Keratinocyte (primary cell): Measurements from ENCODE around the gene TMEM150A.

ENCODE experiments used
- EZH2 ChIP-seq: IDR thresholded peaks from one replicate; pipeline ENCODE4 v1.6.1; 2012; ENCODE audit warnings: inconsistent platforms, mild to moderate bottlenecking, low read length, moderate library complexity
- TF ChIP-seq, protein P1 (sequence below), 3 experiments: IDR thresholded peaks in 1 of 3; conservative IDR thresholded peaks in 1 of 3; optimal IDR thresholded peaks in 1 of 3; 2 replicates in 2 of 3; 3 replicates in 1 of 3; pipeline versions ENCODE3 to v1.5.1; 2011; ENCODE audit warnings: low read length in 3 of 3, mild to moderate bottlenecking in 3 of 3, moderate library complexity in 2 of 3, control low read depth in 1 of 3, inconsistent platforms in 1 of 3; ENCODE audit not compliant: insufficient read depth in 2 of 3; ENCODE audit errors: extremely low read depth in 1 of 3

DNA sequence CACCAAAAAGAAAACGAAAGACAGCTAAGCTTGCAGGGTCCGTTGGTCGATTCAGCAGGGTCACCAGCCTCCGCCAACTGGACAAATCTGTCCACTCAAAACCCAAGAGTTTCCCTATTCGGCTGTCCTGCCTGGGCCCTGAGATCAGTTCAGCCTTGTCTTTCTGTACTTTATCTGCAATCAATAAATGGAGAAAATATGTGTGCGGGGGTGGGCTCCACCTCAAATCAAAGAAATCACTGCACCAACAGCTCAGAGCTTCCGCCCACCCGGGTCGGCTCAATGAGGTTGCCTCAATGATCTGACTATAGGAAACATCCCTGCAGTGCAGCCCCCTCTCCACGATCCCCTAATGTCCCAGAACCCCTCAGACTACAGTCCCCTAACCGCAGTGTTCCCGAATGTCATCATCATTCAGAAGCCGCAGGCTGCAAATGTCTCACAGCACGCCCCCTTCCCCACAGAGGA is 41.7 kb downstream of the TMEM150A start:
- TF ChIP-seq, protein P1, sequence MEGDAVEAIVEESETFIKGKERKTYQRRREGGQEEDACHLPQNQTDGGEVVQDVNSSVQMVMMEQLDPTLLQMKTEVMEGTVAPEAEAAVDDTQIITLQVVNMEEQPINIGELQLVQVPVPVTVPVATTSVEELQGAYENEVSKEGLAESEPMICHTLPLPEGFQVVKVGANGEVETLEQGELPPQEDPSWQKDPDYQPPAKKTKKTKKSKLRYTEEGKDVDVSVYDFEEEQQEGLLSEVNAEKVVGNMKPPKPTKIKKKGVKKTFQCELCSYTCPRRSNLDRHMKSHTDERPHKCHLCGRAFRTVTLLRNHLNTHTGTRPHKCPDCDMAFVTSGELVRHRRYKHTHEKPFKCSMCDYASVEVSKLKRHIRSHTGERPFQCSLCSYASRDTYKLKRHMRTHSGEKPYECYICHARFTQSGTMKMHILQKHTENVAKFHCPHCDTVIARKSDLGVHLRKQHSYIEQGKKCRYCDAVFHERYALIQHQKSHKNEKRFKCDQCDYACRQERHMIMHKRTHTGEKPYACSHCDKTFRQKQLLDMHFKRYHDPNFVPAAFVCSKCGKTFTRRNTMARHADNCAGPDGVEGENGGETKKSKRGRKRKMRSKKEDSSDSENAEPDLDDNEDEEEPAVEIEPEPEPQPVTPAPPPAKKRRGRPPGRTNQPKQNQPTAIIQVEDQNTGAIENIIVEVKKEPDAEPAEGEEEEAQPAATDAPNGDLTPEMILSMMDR (optimal IDR thresholded peaks at IDR 0.05 in 1 of 3, IDR thresholded peaks at IDR 0.05 in 1 of 3, conservative IDR thresholded peaks at IDR 0.05 in 1 of 3; ENCODE audit: extremely low read depth in 1 of 3, insufficient read depth in 2 of 3, low read length in 3 of 3), result no peak
- no peak for TF ChIP-seq EZH2
